Hippocampal formation (tissue), 2 donors: ENCODE data around the gene JPH4.

Experiments
- DNase-seq, 2 donors: peaks; one replicate each; lab custom pipeline; 2025; lab: John Stamatoyannopoulos, UW

The JPH4 gene

GRCh38 chr14:23564181-23564812, 14.3 kb downstream of the JPH4 start:
- no peak for DNase-seq

GRCh38 chr14:23563473-23564180, 15.0 kb downstream of the JPH4 start:
- DNase-seq, result no peak

GRCh38 chr14:23562822-23563472, 15.6 kb downstream of the JPH4 start:
- peak in 1 of 2 donors; percentile 38 for DNase-seq

- no peak for DNase-seq
These were observed 16.4 kb downstream of the JPH4 start for GRCh38 chr14:23561873-23562821.

- DNase-seq, result no peak
These were observed 17.3 kb downstream of the JPH4 start for GRCh38 chr14:23561259-23561658.

- no peak for DNase-seq
These were observed 18.6 kb downstream of the JPH4 start for GRCh38 chr14:23559926-23560520.

GRCh38 chr14:23559010-23559925, 19.3 kb downstream of the JPH4 start:
- peak; percentile 29 to 32 for DNase-seq

GRCh38 chr14:23558346-23559009, 20.1 kb downstream of the JPH4 start:
- DNase-seq, result no peak

- no peak for DNase-seq
These were observed 20.6 kb downstream of the JPH4 start for GRCh38 chr14:23557946-23558345.

GRCh38 chr14:23557521-23557920, 21.1 kb downstream of the JPH4 start:
- DNase-seq, result no peak

- DNase-seq, result no peak
These were observed 21.7 kb downstream of the JPH4 start for GRCh38 chr14:23556700-23557440.

GRCh38 chr14:23555882-23556699, 22.5 kb downstream of the JPH4 start, which contains the start of gene THTPA:
TSS of gene THTPA (plus strand) at chr14:23556271. CDS start at chr14:23556758, 487 bp downstream.
- peak; percentile 84 to 93 for DNase-seq

GRCh38 chr14:23555533-23555881, 23.1 kb downstream of the JPH4 start:
- no peak for DNase-seq

- DNase-seq, result peak; percentile 82 to 83
These were observed 27.1 kb downstream of the JPH4 start, which contains the start of gene ZFHX2 for GRCh38 chr14:23551266-23552028. TSS of gene ZFHX2 (minus strand) at chr14:23551765. CDS start at chr14:23535325, 16,440 bp downstream.

GRCh38 chr14:23550812-23551265, 27.8 kb downstream of the JPH4 start:
- no peak for DNase-seq

- no peak for DNase-seq
These were observed 28.3 kb downstream of the JPH4 start for GRCh38 chr14:23550131-23550811.
